ENCODE data around the gene DDX31. TPM values are rescaled to one million over a fixed set of nuclear protein-coding genes. Genes with fewer than 3 reads are reported as not detected.

DDX31 gene
- total RNA-seq, 1 experiment from 2014 or later = 25.8 TPM

DNA sequence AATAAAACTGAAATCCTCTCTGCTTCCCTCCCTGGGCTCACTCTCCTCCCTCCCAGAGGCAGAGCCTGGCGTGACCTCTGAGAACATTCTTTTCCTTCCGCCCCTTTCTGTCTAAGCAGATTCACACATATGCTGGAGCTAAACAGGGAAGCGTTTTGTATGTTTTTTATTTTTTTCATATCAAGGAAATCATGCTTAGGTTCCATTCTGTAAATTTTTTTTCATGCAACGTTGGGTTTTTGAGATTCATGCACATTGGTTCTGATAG is 107.5 kb downstream of the DDX31 start:
- no peaks in the 10 kb centered on the region for H3K4me1 ChIP-seq (ENCODE audit: control insufficient read depth in 1 of 2, insufficient read depth in 2 of 2, low read length in 2 of 2)
- no TSS peak for BruUV-seq (replicated peaks)
- intact Hi-C loops (cut with micrococcal nuclease) = no loop called here
- no peak overlapping the region for H3K4me2 ChIP-seq (ENCODE audit: low read length)
- no peak for DNase-seq (ENCODE audit: low read depth, low spot score)
- H3K27ac ChIP-seq (ENCODE audit: low read depth, low read length) = no peak overlapping the region
- RAD21 ChIA-PET (ENCODE audit: low non-redundant PET in 1 of 2, low total read pairs in 2 of 2, uncharacterized antibody in 2 of 2, unreplicated experiment in 2 of 2) = no interaction called here
- no peaks in the 10 kb centered on the region for H4K20me1 ChIP-seq (ENCODE audit: insufficient read depth)
- no peaks in the 10 kb centered on the region for H3K9me2 ChIP-seq (ENCODE audit: insufficient read depth)
- no peak for ATAC-seq
- H3K79me2 ChIP-seq (ENCODE audit: insufficient read depth, low read length) = no peaks in the 10 kb centered on the region
- H2AFZ ChIP-seq (ENCODE audit: low read depth, low read length, poor library complexity, severe bottlenecking) = no peak overlapping the region
- no peak for TF ChIP-seq EZH2 (IDR thresholded peaks at IDR 0.05)
- no peak for TF ChIP-seq POLR2A (IDR thresholded peaks at IDR 0.05; ENCODE audit: borderline replicate concordance, extremely low read depth, insufficient read depth, insufficient read length)
- TF ChIP-seq, protein P1, sequence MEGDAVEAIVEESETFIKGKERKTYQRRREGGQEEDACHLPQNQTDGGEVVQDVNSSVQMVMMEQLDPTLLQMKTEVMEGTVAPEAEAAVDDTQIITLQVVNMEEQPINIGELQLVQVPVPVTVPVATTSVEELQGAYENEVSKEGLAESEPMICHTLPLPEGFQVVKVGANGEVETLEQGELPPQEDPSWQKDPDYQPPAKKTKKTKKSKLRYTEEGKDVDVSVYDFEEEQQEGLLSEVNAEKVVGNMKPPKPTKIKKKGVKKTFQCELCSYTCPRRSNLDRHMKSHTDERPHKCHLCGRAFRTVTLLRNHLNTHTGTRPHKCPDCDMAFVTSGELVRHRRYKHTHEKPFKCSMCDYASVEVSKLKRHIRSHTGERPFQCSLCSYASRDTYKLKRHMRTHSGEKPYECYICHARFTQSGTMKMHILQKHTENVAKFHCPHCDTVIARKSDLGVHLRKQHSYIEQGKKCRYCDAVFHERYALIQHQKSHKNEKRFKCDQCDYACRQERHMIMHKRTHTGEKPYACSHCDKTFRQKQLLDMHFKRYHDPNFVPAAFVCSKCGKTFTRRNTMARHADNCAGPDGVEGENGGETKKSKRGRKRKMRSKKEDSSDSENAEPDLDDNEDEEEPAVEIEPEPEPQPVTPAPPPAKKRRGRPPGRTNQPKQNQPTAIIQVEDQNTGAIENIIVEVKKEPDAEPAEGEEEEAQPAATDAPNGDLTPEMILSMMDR (IDR thresholded peaks at IDR 0.05 in 2 of 3, conservative IDR thresholded peaks at IDR 0.05 in 1 of 3; ENCODE audit: borderline replicate concordance in 1 of 3, insufficient read depth in 1 of 3, low read depth in 2 of 3, low read length in 2 of 3) = no peak
- no peak for TF ChIP-seq SRF (IDR thresholded peaks at IDR 0.05; ENCODE audit: low read depth)
- TF ChIP-seq EGR1 (IDR thresholded peaks at IDR 0.05; ENCODE audit: low read depth) = no peak
- TF ChIP-seq, protein P2, sequence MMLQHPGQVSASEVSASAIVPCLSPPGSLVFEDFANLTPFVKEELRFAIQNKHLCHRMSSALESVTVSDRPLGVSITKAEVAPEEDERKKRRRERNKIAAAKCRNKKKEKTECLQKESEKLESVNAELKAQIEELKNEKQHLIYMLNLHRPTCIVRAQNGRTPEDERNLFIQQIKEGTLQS (IDR thresholded peaks at IDR 0.05) = no peak
- TF ChIP-seq CBX3 (IDR thresholded peaks at IDR 0.05; ENCODE audit: low read depth) = no peak
- no peak for TF ChIP-seq SP1 (IDR thresholded peaks at IDR 0.05; ENCODE audit: low read depth)
- H3K36me3 ChIP-seq (ENCODE audit: control insufficient read depth in 1 of 2, insufficient read depth in 2 of 2, low read length in 2 of 2) = no peaks in the 10 kb centered on the region
- H3K9ac ChIP-seq (ENCODE audit: low read length) = no peak overlapping the region
- no peaks in the 10 kb centered on the region for H3K9me3 ChIP-seq (ENCODE audit: control insufficient read depth in 1 of 2, insufficient read depth in 1 of 2, low read depth in 1 of 2, low read length in 2 of 2)
- CTCF ChIA-PET = no interaction called here
- peaks cover 4% of the 10 kb centered on the region; the same call in 1 of the 2 replicates for H3K27me3 ChIP-seq (ENCODE audit: insufficient read depth, low read length)
- POLR2A ChIA-PET = no interaction called here
- no peak overlapping the region for H3K4me3 ChIP-seq (replicated peaks in 1 of 2; ENCODE audit: low read depth in 1 of 2, low read length in 2 of 2)

DNA sequence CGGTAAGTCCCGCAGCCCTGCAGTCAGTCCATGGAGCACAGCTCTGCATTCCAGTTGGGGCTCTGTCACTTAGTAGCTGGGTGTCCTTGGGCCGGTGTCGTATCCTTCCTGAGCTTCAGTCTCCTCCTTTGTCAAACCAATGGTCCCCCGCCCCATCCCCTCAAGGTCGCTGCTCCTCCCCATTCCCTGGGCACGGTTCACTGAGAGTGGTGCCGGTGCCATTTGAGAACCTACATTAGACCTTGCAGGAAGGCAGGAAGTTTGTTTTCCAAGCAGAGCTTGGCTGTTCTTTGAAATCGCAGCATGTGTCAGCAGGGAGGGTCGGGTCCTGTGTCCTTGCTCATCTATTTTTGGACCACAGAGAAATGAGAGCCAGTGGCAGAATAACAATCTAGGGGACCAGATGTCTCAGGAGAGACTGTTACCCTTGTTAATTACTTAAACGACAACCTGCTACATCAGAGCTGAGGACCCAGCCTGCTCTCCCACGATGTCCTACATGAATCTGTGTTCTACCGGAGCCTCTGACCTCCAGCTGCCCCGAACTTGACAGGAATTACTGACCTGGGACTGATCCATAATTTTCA is 109.1 kb downstream of the DDX31 start:
- Histone ChIP-seq H3K9me2 (ENCODE audit: insufficient read depth) (no peaks in the 10 kb centered on the region), H3K27me3 (ENCODE audit: insufficient read depth, low read length) (peaks cover 4% of the 10 kb centered on the region; the same call in 1 of the 2 replicates), H3K27ac (ENCODE audit: low read depth, low read length) (no peak overlapping the region), H3K4me2 (ENCODE audit: low read length) (no peak overlapping the region), H3K9me3 (ENCODE audit: control insufficient read depth in 1 of 2, insufficient read depth in 1 of 2, low read depth in 1 of 2, low read length in 2 of 2) (no peaks in the 10 kb centered on the region), H3K4me3 (replicated peaks in 1 of 2; ENCODE audit: low read depth in 1 of 2, low read length in 2 of 2) (no peak overlapping the region), H3K9ac (ENCODE audit: low read length) (no peak overlapping the region), H2AFZ (ENCODE audit: low read depth, low read length, poor library complexity, severe bottlenecking) (no peak overlapping the region), H3K36me3 (ENCODE audit: control insufficient read depth in 1 of 2, insufficient read depth in 2 of 2, low read length in 2 of 2) (no peaks in the 10 kb centered on the region), H4K20me1 (ENCODE audit: insufficient read depth) (no peaks in the 10 kb centered on the region), H3K4me1 (ENCODE audit: control insufficient read depth in 1 of 2, insufficient read depth in 2 of 2, low read length in 2 of 2) (no peaks in the 10 kb centered on the region), H3K79me2 (ENCODE audit: insufficient read depth, low read length) (no peaks in the 10 kb centered on the region)
- DNase-seq (ENCODE audit: low read depth, low spot score) (no peak), ATAC-seq (no peak)
- POLR2A ChIA-PET = no interaction called here
- BruUV-seq (replicated peaks) = no TSS peak
- CTCF ChIA-PET = no interaction called here
- intact Hi-C loops (cut with micrococcal nuclease) = no loop called here
- RAD21 ChIA-PET (ENCODE audit: low non-redundant PET in 1 of 2, low total read pairs in 2 of 2, uncharacterized antibody in 2 of 2, unreplicated experiment in 2 of 2) = no interaction called here
- TF ChIP-seq, protein P3, sequence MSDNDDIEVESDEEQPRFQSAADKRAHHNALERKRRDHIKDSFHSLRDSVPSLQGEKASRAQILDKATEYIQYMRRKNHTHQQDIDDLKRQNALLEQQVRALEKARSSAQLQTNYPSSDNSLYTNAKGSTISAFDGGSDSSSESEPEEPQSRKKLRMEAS (IDR thresholded peaks at IDR 0.05) = no peak
- TF ChIP-seq SRF (IDR thresholded peaks at IDR 0.05; ENCODE audit: low read depth) (no peak), ZNF274 (IDR thresholded peaks at IDR 0.05; ENCODE audit: low read depth, low read length) (no peak), ZFX (IDR thresholded peaks at IDR 0.05) (no peak), POLR2AphosphoS5 (IDR thresholded peaks at IDR 0.05; ENCODE audit: low read depth, low read length) (no peak), EZH2 (IDR thresholded peaks at IDR 0.05) (no peak), FOSL1 (IDR thresholded peaks at IDR 0.05; ENCODE audit: low read depth) (no peak), SP1 (IDR thresholded peaks at IDR 0.05; ENCODE audit: low read depth) (no peak), TCF7L2 (IDR thresholded peaks at IDR 0.05; ENCODE audit: borderline replicate concordance, extremely low read depth, insufficient read depth, insufficient read length) (no peak), POLR2A (IDR thresholded peaks at IDR 0.05; ENCODE audit: borderline replicate concordance, extremely low read depth, insufficient read depth, insufficient read length) (no peak)
- TF ChIP-seq, protein P4, sequence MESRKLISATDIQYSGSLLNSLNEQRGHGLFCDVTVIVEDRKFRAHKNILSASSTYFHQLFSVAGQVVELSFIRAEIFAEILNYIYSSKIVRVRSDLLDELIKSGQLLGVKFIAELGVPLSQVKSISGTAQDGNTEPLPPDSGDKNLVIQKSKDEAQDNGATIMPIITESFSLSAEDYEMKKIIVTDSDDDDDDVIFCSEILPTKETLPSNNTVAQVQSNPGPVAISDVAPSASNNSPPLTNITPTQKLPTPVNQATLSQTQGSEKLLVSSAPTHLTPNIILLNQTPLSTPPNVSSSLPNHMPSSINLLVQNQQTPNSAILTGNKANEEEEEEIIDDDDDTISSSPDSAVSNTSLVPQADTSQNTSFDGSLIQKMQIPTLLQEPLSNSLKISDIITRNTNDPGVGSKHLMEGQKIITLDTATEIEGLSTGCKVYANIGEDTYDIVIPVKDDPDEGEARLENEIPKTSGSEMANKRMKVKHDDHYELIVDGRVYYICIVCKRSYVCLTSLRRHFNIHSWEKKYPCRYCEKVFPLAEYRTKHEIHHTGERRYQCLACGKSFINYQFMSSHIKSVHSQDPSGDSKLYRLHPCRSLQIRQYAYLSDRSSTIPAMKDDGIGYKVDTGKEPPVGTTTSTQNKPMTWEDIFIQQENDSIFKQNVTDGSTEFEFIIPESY (IDR thresholded peaks at IDR 0.05; ENCODE audit: extremely low read depth, insufficient replicate concordance, low read length) = no peak
- TF ChIP-seq, protein P2 (IDR thresholded peaks at IDR 0.05) = no peak
